Keratinocyte (primary cell): Measurements from ENCODE around the gene RDH16. TPM values are rescaled to one million over a fixed set of nuclear protein-coding genes. Genes with fewer than 3 reads are reported as not detected.
"Not testable (repeated sequence)": the region's sequence is repeated elsewhere in the genome, so short reads cannot be mapped to it uniquely, and the experiment has no call there.

Experiments
- DNase-seq: peaks from one replicate; pipeline ENCODE4 v3.0.0-alpha.2; 2011; ENCODE audit warnings: low read depth, missing footprints, low spot score
- FAIRE-seq: peaks from 2 replicates; lab custom pipeline; 2011; peaks lifted over from hg19 to GRCh38; lab: Jason Lieb, UNC
- H2AFZ ChIP-seq: 2 replicates; pipeline ENCODE4 v1.6.0; 2012; ENCODE audit warnings: low read length, control low read depth, inconsistent platforms; ENCODE audit not compliant: control insufficient read depth
- H3K27ac ChIP-seq: 2 replicates; pipeline ENCODE4 v1.5.1; 2011; ENCODE audit warnings: low read length; ENCODE audit not compliant: control insufficient read depth, insufficient read depth
- H3K27me3 ChIP-seq: 3 replicates; pipeline ENCODE4 v1.6.0; 2011; ENCODE audit warnings: low read length; ENCODE audit not compliant: control insufficient read depth, insufficient read depth; ENCODE audit errors: extremely low read depth
- H3K36me3 ChIP-seq, 2 experiments: 2 replicates in 1 of 2; 3 replicates in 1 of 2; pipeline ENCODE4 v1.5.1; 2011; ENCODE audit warnings: low read length in 2 of 2, mild to moderate bottlenecking in 1 of 2; ENCODE audit not compliant: control insufficient read depth in 2 of 2, insufficient read depth in 2 of 2; ENCODE audit errors: extremely low read depth in 1 of 2
- H3K4me1 ChIP-seq: 3 replicates; pipeline ENCODE4 v1.5.1; 2011; ENCODE audit warnings: low read length; ENCODE audit not compliant: control insufficient read depth, insufficient read depth; ENCODE audit errors: extremely low read depth
- H3K4me2 ChIP-seq: 3 replicates; pipeline ENCODE4 v1.6.0; 2011; ENCODE audit warnings: low read depth, low read length; ENCODE audit not compliant: control insufficient read depth, insufficient read depth; ENCODE audit errors: extremely low read depth
- H3K4me3 ChIP-seq, 3 experiments: fragments of 200-600 bp in 1 of 3; sonication (generic) in 1 of 3; 2 replicates in 2 of 3; 3 replicates in 1 of 3; pipeline ENCODE4 v1.5.1; 2011 to 2016; ENCODE audit warnings: low read length in 3 of 3, mild to moderate bottlenecking in 3 of 3, control low read depth in 2 of 3, inconsistent platforms in 1 of 3, low read depth in 1 of 3, mixed read lengths in 1 of 3, mixed run types in 1 of 3, moderate library complexity in 1 of 3; ENCODE audit not compliant: control insufficient read depth in 2 of 3, insufficient read depth in 2 of 3; ENCODE audit errors: extremely low read depth in 1 of 3
- H3K79me2 ChIP-seq: 2 replicates; pipeline ENCODE4 v1.6.0; 2012; ENCODE audit warnings: low read length; ENCODE audit not compliant: control insufficient read depth, insufficient read depth
- H3K9ac ChIP-seq: 3 replicates; pipeline ENCODE4 v1.6.0; 2011; ENCODE audit warnings: low read length; ENCODE audit not compliant: control insufficient read depth, insufficient read depth; ENCODE audit errors: extremely low read depth
- H3K9me1 ChIP-seq: 3 replicates; pipeline ENCODE4 v1.6.0; 2011; ENCODE audit warnings: low read length; ENCODE audit not compliant: control insufficient read depth, insufficient read depth; ENCODE audit errors: extremely low read depth
- H3K9me3 ChIP-seq: 2 replicates; pipeline ENCODE4 v1.5.1; 2012; ENCODE audit warnings: low read depth, low read length; ENCODE audit not compliant: control insufficient read depth
- H4K20me1 ChIP-seq: 3 replicates; pipeline ENCODE4 v1.6.0; 2011; ENCODE audit warnings: low read length; ENCODE audit not compliant: control insufficient read depth, insufficient read depth; ENCODE audit errors: extremely low read depth
- EZH2 ChIP-seq: IDR thresholded peaks from one replicate; pipeline ENCODE4 v1.6.1; 2012; ENCODE audit warnings: inconsistent platforms, mild to moderate bottlenecking, low read length, moderate library complexity
- dilution Hi-C: fragments of 300-500 bp; cut with MboI; formaldehyde crosslinking; loops from one replicate; pipeline ENCODE4 v1.7.0; 2020; ENCODE audit warnings: low sequenced_read_pairs; ENCODE audit not compliant: extremely low pct_ligation_motif_present
- polyA plus RNA-seq, 5 experiments: library from polyadenylated mRNA; depleted of rRNA in 3 of 5; stranded (reverse) in 3 of 5; stranded (forward) in 1 of 5; unstranded in 1 of 5; fragments of >200 nt; gene quantifications; 1 replicate in 1 of 5; 2 replicates in 3 of 5; 3 replicates in 1 of 5; pipeline versions ENCODE4 v1.2.1 to v1.2.3, GENCODE V29; 2011 to 2012; ENCODE audit warnings: missing spikeins in 2 of 5, low read depth in 1 of 5, low replicate concordance in 1 of 5
- TF ChIP-seq, protein P1 (sequence below), 3 experiments: IDR thresholded peaks in 1 of 3; conservative IDR thresholded peaks in 1 of 3; optimal IDR thresholded peaks in 1 of 3; 2 replicates in 2 of 3; 3 replicates in 1 of 3; pipeline versions ENCODE3 to v1.5.1; 2011; ENCODE audit warnings: low read length in 3 of 3, mild to moderate bottlenecking in 3 of 3, moderate library complexity in 2 of 3, control low read depth in 1 of 3, inconsistent platforms in 1 of 3; ENCODE audit not compliant: insufficient read depth in 2 of 3; ENCODE audit errors: extremely low read depth in 1 of 3

The RDH16 gene
- polyA plus RNA-seq, 1 donor (not counting 4 experiments of a cell fraction or from before 2014, with no cell fraction given): 0.21 TPM

- no peak overlapping the region for H3K4me3 ChIP-seq
- H3K9me1 ChIP-seq: no peaks in the 10 kb centered on the region
- H3K9ac ChIP-seq: no peak overlapping the region
- H4K20me1 ChIP-seq: no peaks in the 10 kb centered on the region
- no peak overlapping the region for H3K27ac ChIP-seq
- no peak for TF ChIP-seq EZH2
- TF ChIP-seq, protein P1, sequence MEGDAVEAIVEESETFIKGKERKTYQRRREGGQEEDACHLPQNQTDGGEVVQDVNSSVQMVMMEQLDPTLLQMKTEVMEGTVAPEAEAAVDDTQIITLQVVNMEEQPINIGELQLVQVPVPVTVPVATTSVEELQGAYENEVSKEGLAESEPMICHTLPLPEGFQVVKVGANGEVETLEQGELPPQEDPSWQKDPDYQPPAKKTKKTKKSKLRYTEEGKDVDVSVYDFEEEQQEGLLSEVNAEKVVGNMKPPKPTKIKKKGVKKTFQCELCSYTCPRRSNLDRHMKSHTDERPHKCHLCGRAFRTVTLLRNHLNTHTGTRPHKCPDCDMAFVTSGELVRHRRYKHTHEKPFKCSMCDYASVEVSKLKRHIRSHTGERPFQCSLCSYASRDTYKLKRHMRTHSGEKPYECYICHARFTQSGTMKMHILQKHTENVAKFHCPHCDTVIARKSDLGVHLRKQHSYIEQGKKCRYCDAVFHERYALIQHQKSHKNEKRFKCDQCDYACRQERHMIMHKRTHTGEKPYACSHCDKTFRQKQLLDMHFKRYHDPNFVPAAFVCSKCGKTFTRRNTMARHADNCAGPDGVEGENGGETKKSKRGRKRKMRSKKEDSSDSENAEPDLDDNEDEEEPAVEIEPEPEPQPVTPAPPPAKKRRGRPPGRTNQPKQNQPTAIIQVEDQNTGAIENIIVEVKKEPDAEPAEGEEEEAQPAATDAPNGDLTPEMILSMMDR (optimal IDR thresholded peaks at IDR 0.05 in 1 of 3, IDR thresholded peaks at IDR 0.05 in 1 of 3, conservative IDR thresholded peaks at IDR 0.05 in 1 of 3; ENCODE audit: extremely low read depth in 1 of 3, insufficient read depth in 2 of 3, low read length in 3 of 3): no peak
- no peak overlapping the region for H2AFZ ChIP-seq
- H3K4me2 ChIP-seq: no peak overlapping the region
- no peaks in the 10 kb centered on the region for H3K79me2 ChIP-seq
- FAIRE-seq: no peak
- no peaks in the 10 kb centered on the region for H3K36me3 ChIP-seq
- DNase-seq: no peak
- H3K9me3 ChIP-seq: peaks cover 2% of the 10 kb centered on the region
- no peaks in the 10 kb centered on the region for H3K4me1 ChIP-seq
- no peaks in the 10 kb centered on the region for H3K27me3 ChIP-seq
- dilution Hi-C loops: no loop called here
Measured at GRCh38 chr12:56914256-56914655, 43.2 kb downstream of the RDH16 start.

DNA sequence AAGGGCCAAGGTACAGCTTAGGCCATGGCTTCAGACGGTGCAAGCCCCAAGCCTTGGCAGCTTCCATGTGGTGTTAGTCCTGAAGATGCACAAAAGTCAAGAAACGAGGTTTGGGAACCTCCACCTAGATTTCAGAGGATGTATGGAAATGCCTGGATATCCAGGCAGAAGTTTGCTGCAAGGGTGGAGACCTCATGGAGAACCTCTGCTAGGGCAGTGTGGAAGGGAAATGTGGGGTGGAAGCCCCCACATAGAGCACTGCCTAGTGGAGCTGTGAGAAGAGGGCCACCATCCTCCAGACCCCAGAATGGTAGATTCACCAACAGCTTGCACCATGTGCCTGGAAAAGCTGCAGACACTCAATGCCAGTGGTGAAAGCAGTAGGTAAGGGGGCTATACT, 48.0 kb downstream of the RDH16 start:
- H3K27me3 ChIP-seq, H2AFZ ChIP-seq, H3K4me3 ChIP-seq, dilution Hi-C loops, H3K27ac ChIP-seq, H3K4me2 ChIP-seq, H3K9ac ChIP-seq, DNase-seq, FAIRE-seq, H3K9me3 ChIP-seq, H3K4me1 ChIP-seq, H4K20me1 ChIP-seq, H3K9me1 ChIP-seq, H3K79me2 ChIP-seq, H3K36me3 ChIP-seq: not testable (repeated sequence)

DNA sequence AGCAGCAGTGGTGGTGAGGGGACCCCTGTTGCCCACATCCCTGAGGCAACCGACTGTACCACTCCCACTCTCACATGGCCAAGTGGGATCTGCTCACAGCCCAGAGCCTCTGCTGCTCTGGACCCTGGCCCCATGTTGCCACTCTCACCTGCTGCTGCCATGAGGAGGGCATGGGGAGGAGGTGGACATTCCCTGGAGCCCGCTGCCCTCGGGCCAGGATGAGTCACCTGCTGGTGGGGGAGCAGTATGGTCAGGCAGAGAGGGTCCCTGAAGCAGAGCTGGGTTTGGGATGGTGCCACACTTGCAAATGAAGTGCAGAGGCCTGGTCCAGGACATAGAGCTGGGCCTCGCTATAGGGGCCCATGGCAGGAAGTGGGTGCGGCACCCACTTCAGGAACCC, 49.3 kb downstream of the RDH16 start:
- Histone ChIP-seq H3K4me2 (no peak overlapping the region), H3K9me1 (no peaks in the 10 kb centered on the region)
- dilution Hi-C loops: no loop called here

More for the DNA sequence above, 49.3 kb downstream of the RDH16 start:
- no peak for DNase-seq
- Histone ChIP-seq H3K4me1 (no peaks in the 10 kb centered on the region), H3K79me2 (no peaks in the 10 kb centered on the region), H3K9ac (no peak overlapping the region), H2AFZ (no peak overlapping the region), H3K27me3 (no peaks in the 10 kb centered on the region), H3K36me3 (no peaks in the 10 kb centered on the region), H3K9me3 (peaks cover 4% of the 10 kb centered on the region), H4K20me1 (no peaks in the 10 kb centered on the region), H3K27ac (no peak overlapping the region), H3K4me3 (no peak overlapping the region)
- TF ChIP-seq EZH2: no peak
- TF ChIP-seq, protein P1 (optimal IDR thresholded peaks at IDR 0.05 in 1 of 3, IDR thresholded peaks at IDR 0.05 in 1 of 3, conservative IDR thresholded peaks at IDR 0.05 in 1 of 3; ENCODE audit: extremely low read depth in 1 of 3, insufficient read depth in 2 of 3, low read length in 3 of 3): no peak
- no peak for FAIRE-seq
